Kidney (tissue), 14 donors: ENCODE measurements around the gene ARHGAP26. TPM values are rescaled to one million over a fixed set of nuclear protein-coding genes. Genes with fewer than 3 reads are reported as not detected.

Experiments
- DNase-seq, 5 donors: peaks; one replicate each; pipeline ENCODE4 v3.0.0-alpha.2; 2013 to 2020
- FAIRE-seq: peaks from 2 replicates; lab custom pipeline; 2012; peaks lifted over from hg19 to GRCh38; lab: Jason Lieb, UNC
- H3K27ac ChIP-seq, 2 donors: one replicate each; pipeline ENCODE4 v1.7.0; 2013; ENCODE audit warnings: low read depth in 2 of 2, low read length in 2 of 2, inconsistent platforms in 1 of 2
- H3K27me3 ChIP-seq: one replicate; pipeline ENCODE4 v1.7.1; 2013; ENCODE audit warnings: low read length, inconsistent platforms; ENCODE audit not compliant: control insufficient read depth, insufficient read depth
- H3K36me3 ChIP-seq, 3 donors: one replicate each; pipeline versions ENCODE4 v1.7.0 to v1.7.1; 2013; ENCODE audit warnings: low read length in 3 of 3, control low read depth in 1 of 3, inconsistent platforms in 1 of 3; ENCODE audit not compliant: insufficient read depth in 3 of 3, control insufficient read depth in 2 of 3
- H3K4me1 ChIP-seq, 3 donors: one replicate each; pipeline versions ENCODE4 v1.7.0 to v1.7.1; 2013; ENCODE audit warnings: low read length in 3 of 3, inconsistent platforms in 1 of 3, low read depth in 1 of 3; ENCODE audit not compliant: control insufficient read depth in 2 of 3, insufficient read depth in 2 of 3
- H3K4me3 ChIP-seq, 3 donors: one replicate each; pipeline versions ENCODE4 v1.7.0 to v1.8.1; 2013; ENCODE audit warnings: low read length in 3 of 3, control low read depth in 1 of 3, inconsistent platforms in 1 of 3
- H3K9ac ChIP-seq, 3 donors: one replicate each; pipeline versions ENCODE4 v1.7.0 to v1.7.1; 2013; ENCODE audit warnings: low read length in 3 of 3, control low read depth in 1 of 3, inconsistent platforms in 1 of 3
- H3K9me3 ChIP-seq, 3 donors: one replicate each; pipeline versions ENCODE4 v1.7.0 to v1.7.1; 2013; ENCODE audit warnings: low read length in 3 of 3, control low read depth in 1 of 3, inconsistent platforms in 1 of 3; ENCODE audit not compliant: control insufficient read depth in 2 of 3, insufficient read depth in 1 of 3
- CTCF ChIP-seq: IDR thresholded peaks from 3 replicates; pipeline ENCODE4 v1.5.1; 2012; ENCODE audit warnings: mild to moderate bottlenecking, moderate library complexity, borderline replicate concordance; ENCODE audit not compliant: insufficient read depth; ENCODE audit errors: extremely low read depth
- intact Hi-C: fragments of 100-400 bp; cut with DNase I; formaldehyde crosslinking; loops from one replicate; pipeline ENCODE4 v1.11.1; 2022
- polyA plus RNA-seq: library from polyadenylated mRNA; stranded (reverse); fragments of 350-450 nt; fragmentation: Illumina TruSeq; extraction: RNeasy Lipid Tissue Mini Kit (QIAGEN cat#74804); gene quantifications from one replicate; pipeline ENCODE4 v1.2.3, GENCODE V29; 2014; ENCODE audit warnings: low read depth, low replicate concordance; ENCODE audit not compliant: insufficient read depth
- total RNA-seq: library from RNA; stranded (reverse); fragmentation: NEBNext Ultra II Directional; extraction: Animal tissue kit (Norgen Biotek cat#: 25700); gene quantifications from one replicate; pipeline ENCODE4 v1.2.1, GENCODE V29; 2021
- donor health status: control.
- donor health status: control.
- donor health status: control.
- donor health status: control.
- donor health status: control.
- donor health status: DM: yes; HTN: yes; CAD: no.
- donor health status: Normal renal cell carcinoma (clear cell type).

The ARHGAP26 gene
- total and polyA plus RNA-seq, 2 donors from 2014 or later = 2.5 to 85.7 TPM

DNA sequence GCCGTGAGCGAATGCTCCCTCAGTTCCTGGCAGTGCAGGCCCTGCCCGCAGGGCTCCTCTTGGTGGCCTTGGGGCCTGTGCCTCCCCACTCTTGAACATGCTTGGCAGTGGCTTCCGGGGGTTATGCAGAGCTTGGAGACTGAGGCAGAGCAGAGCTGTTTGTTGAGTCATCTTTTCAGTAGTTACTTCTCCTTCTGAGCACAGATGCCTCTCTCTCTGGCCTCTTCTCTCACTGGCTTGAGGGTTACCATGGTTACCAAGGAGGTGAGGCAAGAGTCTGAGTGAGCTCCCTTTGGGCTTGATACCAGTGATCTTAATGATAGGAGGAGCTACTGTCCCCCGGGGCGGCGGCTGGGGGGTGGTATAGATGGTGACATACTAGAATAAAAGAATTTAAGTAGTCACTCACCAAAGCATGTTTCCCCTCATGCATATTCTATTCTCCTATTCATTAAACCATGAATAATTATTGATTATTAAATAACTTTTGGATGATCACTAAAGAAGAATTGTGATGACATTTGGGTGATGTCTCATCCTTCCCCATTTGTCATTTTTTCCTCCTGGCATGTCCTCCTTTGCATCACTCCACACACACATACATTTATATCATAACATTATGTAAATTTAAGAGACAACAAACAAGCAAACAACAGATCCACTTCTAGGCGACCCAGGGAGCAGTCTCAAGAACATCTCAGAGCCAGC, 111.1 kb downstream of the ARHGAP26 start:
- no peak for FAIRE-seq
- Histone ChIP-seq H3K27ac (no peak overlapping the region), H3K4me1 (peaks cover 0 to 7% (median 4%) of the 10 kb centered on the region in 3 donors), H3K4me3 (no peak overlapping the region), H3K9me3 (no peaks in the 10 kb centered on the region), H3K36me3 (no peaks in the 10 kb centered on the region), H3K9ac (no peak overlapping the region), H3K27me3 (no peaks in the 10 kb centered on the region)
- no peak for TF ChIP-seq CTCF
- no peak for DNase-seq
- intact Hi-C loops = no loop called here

DNA sequence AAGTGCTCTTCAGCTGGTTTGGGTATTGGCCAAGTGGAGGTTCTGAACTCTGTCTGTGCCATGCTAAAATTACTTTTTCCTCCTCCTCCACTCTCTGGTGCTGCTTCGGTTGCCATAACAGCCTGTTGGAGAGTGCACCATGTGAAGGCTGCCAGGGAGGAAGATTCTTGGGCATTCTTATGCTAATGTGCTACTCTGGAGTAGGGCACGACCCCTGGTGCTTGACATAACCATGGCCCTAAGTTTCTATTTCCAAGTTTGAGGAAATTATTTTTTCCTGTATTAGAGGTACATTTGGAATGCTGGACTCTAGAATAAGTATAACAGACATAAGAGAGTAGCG, 111.6 kb downstream of the ARHGAP26 start:
- intact Hi-C loops = no loop called here
- no peak for TF ChIP-seq CTCF
- no peak for DNase-seq
- Histone ChIP-seq H3K27ac (no peak overlapping the region), H3K36me3 (no peaks in the 10 kb centered on the region), H3K4me1 (peaks cover 0 to 9% (median 4%) of the 10 kb centered on the region in 3 donors), H3K4me3 (no peak overlapping the region), H3K9ac (no peak overlapping the region), H3K27me3 (no peaks in the 10 kb centered on the region), H3K9me3 (no peaks in the 10 kb centered on the region)
- no peak for FAIRE-seq

DNA sequence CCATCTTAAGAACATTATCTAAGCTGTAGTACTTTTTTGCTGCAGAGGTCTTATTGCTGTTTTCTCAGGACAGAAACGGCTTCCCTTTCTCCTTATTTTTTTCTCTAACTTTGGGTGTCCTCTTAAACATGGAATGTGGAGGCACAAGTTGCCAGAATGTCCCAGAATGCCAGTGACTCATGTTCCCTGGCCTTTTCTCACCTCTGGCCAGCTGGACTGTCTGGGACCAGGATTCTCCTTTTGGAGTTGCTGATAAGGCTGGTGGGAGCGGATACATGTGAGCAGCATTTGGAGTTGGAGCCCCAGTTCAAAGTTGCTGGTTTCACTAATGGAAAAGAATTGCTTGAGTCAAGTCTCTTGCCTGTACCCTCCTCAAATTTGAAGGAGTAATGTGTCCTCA, 112.8 kb downstream of the ARHGAP26 start:
- TF ChIP-seq CTCF = no peak
- Histone ChIP-seq H3K36me3 (no peaks in the 10 kb centered on the region), H3K9ac (no peak overlapping the region), H3K4me3 (no peak overlapping the region), H3K27ac (no peak overlapping the region), H3K9me3 (no peaks in the 10 kb centered on the region), H3K4me1 (peaks cover 0 to 9% (median 0%) of the 10 kb centered on the region in 3 donors), H3K27me3 (no peaks in the 10 kb centered on the region)
- no peak for FAIRE-seq
- intact Hi-C loops = no loop called here
- DNase-seq = no peak
